Measurements from ENCODE around the gene KAT8. TPM values are rescaled to one million over a fixed set of nuclear protein-coding genes. Genes with fewer than 3 reads are reported as not detected.

Gene KAT8
- total RNA-seq, 1 donor from 2014 or later, result 113 TPM

DNA sequence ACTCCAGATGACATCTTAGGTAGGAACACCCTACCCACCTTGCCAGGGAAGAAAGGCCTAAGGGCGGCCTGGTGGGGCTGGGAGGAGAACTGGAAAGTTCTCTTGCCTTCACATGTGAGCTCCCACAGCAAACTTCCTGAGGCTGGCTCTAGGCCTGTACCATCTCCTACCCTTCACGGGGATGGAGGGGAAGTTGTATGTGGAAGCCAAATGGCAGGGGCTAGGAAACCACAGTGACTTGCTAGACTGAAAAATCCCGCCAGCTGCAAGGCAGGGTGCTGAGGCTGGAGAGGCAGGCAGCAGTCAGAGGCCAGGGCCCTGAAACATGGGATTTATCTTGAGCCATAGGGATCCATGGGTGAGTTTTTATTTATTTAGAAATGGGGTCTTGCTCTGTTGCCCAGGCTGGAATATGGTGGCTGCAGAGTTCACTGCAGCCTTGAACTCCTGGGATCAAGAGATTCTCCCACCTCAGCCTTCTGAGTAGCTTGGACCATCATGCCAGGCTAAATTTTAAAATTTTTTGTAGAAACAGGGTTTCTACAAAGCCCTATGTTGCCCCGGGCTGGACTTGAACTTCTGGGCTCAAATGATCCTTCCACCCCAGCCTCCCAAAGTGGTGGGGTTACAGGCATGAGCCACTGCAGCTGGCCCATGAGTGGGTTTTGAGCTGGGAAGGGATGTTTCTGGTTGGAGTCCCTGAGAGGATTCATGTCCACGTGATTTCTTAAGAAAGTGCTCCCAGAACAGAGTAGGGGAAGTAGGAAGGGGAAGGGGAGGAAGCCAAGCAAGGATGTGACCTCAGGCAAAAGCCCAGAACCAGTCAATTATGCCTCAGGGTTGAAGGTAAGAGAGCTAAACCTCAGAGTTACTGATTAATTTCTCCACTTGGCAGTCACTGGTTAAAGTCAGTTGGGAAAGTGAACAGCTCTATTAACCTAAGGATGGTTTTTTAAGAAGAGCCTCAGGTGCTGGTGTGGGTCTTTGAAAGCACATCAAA, 4.0 kb upstream of the KAT8 start:
- TF ChIP-seq, protein P1, sequence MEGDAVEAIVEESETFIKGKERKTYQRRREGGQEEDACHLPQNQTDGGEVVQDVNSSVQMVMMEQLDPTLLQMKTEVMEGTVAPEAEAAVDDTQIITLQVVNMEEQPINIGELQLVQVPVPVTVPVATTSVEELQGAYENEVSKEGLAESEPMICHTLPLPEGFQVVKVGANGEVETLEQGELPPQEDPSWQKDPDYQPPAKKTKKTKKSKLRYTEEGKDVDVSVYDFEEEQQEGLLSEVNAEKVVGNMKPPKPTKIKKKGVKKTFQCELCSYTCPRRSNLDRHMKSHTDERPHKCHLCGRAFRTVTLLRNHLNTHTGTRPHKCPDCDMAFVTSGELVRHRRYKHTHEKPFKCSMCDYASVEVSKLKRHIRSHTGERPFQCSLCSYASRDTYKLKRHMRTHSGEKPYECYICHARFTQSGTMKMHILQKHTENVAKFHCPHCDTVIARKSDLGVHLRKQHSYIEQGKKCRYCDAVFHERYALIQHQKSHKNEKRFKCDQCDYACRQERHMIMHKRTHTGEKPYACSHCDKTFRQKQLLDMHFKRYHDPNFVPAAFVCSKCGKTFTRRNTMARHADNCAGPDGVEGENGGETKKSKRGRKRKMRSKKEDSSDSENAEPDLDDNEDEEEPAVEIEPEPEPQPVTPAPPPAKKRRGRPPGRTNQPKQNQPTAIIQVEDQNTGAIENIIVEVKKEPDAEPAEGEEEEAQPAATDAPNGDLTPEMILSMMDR (IDR thresholded peaks at IDR 0.05), result no peak
- H3K27ac ChIP-seq, result peak overlapping the region; percentile 43 to 46
- no peak for DNase-seq (ENCODE audit: low spot score in 2 of 2)
- H3K36me3 ChIP-seq, result peaks cover 27 to 36% of the 10 kb centered on the region in 2 donors
- H3K27me3 ChIP-seq, result no peaks in the 10 kb centered on the region
- H3K4me3 ChIP-seq, result no peak overlapping the region
- intact Hi-C loops (cut with DNase I), result no loop called here
- H3K4me1 ChIP-seq, result peaks cover 8 to 10% of the 10 kb centered on the region in 2 donors
- H3K9me3 ChIP-seq, result no peaks in the 10 kb centered on the region

DNA sequence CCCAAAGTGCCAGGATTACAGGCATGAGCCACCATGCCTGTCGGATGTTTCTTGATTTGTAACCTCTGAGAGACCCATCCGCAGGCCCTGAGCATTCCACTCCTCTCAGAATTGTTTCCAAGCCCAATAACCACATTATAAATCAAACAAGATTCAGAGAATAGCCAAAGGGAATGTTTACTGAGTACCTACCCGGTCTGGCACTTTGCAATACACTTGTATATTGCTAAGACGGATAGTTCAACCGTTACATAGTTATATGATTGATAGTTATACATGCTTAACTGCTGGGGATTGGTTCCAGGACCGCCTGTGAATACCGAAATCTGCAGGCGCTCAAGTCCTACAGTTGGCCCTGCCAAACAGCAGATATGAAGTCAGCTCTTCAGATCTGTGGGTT, 3.0 kb upstream of the KAT8 start:
- Histone ChIP-seq H3K27ac (no peak overlapping the region), H3K4me3 (no peak overlapping the region), H3K27me3 (no peaks in the 10 kb centered on the region), H3K36me3 (peaks cover 27 to 36% of the 10 kb centered on the region in 2 donors), H3K9me3 (no peaks in the 10 kb centered on the region), H3K4me1 (peaks cover 0 to 13% of the 10 kb centered on the region in 2 donors)
- no peak for DNase-seq (ENCODE audit: low spot score in 2 of 2)
- intact Hi-C loops (cut with DNase I), result no loop called here
- TF ChIP-seq, protein P1 (IDR thresholded peaks at IDR 0.05), result no peak

DNA sequence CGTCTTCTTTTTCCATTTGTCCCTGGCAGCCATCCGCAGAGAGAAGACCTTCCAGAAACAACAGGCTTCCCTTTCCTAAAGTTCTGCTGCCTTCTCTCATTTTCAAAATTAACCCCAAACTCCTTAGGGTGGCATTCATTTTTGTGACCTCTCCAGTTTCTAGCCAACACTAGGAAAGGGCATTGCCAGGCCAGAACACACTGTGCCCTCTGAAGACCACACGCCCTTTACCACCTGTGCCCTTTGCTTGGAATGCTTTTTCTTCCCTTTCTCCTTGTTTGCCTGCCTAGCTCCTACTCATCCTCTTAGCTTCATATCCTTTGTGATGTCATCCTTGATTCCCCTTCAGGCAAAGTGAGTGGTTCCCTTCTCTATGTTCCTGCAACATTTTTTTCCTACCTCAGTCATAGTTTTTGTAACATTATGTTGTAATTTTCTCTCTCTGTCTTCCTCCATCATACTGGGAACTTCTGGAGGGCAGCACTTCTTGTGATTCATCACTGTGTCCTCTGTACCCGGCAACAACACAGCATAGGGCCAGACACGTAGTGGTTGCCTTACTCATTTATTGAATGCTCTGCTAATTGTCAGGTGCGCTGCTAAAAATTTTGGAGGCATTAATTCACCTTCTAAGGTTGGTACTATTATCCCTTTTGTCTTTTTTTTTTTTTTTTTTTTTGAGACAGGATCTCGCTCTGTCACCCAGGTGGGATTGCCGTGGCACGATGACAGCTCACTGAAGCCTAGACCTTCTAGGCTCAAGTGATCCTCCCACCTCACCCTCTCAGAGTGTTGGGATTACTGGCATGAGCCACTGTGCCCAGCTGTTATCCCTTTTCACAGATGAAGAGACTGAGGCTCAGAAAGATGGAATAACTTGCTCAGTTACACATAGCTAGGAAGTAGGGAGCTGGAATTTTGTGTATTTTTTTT, 1.0 kb downstream of the KAT8 start:
- no peak for DNase-seq (ENCODE audit: low spot score in 2 of 2)
- TF ChIP-seq, protein P1 (IDR thresholded peaks at IDR 0.05), result no peak
- Histone ChIP-seq H3K27me3 (no peaks in the 10 kb centered on the region), H3K4me3 (peak overlapping the region; percentile 81 to 88), H3K27ac (peak overlapping the region; percentile 97), H3K36me3 (peaks cover 29 to 40% of the 10 kb centered on the region in 2 donors), H3K9me3 (no peaks in the 10 kb centered on the region), H3K4me1 (peaks cover 0 to 13% of the 10 kb centered on the region in 2 donors)
- intact Hi-C loops (cut with DNase I), result loop anchor here (1.0 kb wide), 1 partner anchor 20 kb away; no protein-coding TSS in a partner anchor

DNA sequence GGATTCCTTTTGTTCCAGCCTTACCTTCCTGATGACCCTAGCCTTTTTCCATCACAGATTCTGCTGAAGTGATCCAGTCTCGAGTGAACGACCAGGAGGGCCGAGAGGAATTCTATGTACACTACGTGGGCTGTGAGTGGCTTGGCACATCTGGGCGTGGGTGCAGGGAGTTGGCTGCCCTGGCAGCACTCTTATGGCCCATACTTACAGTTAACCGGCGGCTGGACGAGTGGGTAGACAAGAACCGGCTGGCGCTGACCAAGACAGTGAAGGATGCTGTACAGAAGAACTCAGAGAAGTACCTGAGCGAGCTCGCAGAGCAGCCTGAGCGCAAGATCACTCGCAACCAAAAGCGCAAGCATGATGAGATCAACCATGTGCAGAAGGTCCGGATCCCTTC, 2.7 kb downstream of the KAT8 start:
- H3K4me1 ChIP-seq, result peaks cover 0 to 13% of the 10 kb centered on the region in 2 donors
- no peak overlapping the region for H3K4me3 ChIP-seq
- TF ChIP-seq, protein P1 (IDR thresholded peaks at IDR 0.05), result no peak
- H3K36me3 ChIP-seq, result peaks cover 29 to 55% of the 10 kb centered on the region in 2 donors
- H3K9me3 ChIP-seq, result no peaks in the 10 kb centered on the region
- DNase-seq (ENCODE audit: low spot score in 2 of 2), result no peak
- peak overlapping the region in 1 of 2 donors; percentile 97 for H3K27ac ChIP-seq
- intact Hi-C loops (cut with DNase I), result no loop called here
- no peaks in the 10 kb centered on the region for H3K27me3 ChIP-seq

DNA sequence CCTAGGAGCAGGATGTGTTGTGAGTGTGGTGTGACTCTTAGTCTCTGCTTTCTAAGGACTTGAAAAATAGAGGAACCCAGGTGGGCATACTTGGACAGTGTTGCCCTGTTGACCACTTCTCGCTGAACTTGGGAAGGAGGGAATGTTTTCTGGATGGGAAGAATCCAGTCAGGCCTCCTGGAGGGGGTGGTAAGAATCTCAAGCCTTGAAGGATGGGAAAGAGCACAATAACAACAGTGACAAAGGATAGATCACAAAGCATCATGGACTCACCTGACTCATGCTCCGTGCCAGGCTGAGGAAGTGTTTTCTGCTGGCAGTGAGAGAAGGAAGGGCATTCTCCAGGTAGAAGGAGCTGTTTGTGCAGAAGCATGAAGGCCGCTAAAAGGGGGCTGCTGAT, 8.4 kb downstream of the KAT8 start:
- intact Hi-C loops (cut with DNase I), result no loop called here
- Histone ChIP-seq H3K9me3 (no peaks in the 10 kb centered on the region), H3K27ac (no peak overlapping the region), H3K4me3 (no peak overlapping the region), H3K36me3 (peaks cover 51 to 96% of the 10 kb centered on the region in 2 donors), H3K27me3 (no peaks in the 10 kb centered on the region), H3K4me1 (no peaks in the 10 kb centered on the region)
- TF ChIP-seq, protein P1 (IDR thresholded peaks at IDR 0.05), result no peak
- no peak for DNase-seq (ENCODE audit: low spot score in 2 of 2)
